Adrenal gland (tissue), 5 donors: ENCODE results near the gene PPP2R5B.

Experiments used
- CTCF ChIP-seq, 6 experiments: fragments of 450-650 bp in 4 of 6; fragments of 200-600 bp in 2 of 6; sonication (generic) in 1 of 6; IDR thresholded peaks; 1 replicate in 5 of 6; 2 replicates in 1 of 6; pipeline versions ENCODE4 v1.5.1 to v1.8.0; 2016 to 2021; ENCODE audit warnings: antibody characterized with exemption in 6 of 6, mild to moderate bottlenecking in 2 of 6, moderate library complexity in 1 of 6
- POLR2A ChIP-seq, 2 donors: fragments of 450-650 bp; IDR thresholded peaks; one replicate each; pipeline ENCODE4 v1.6.1; 2017; ENCODE audit warnings: antibody characterized with exemption in 2 of 2, mild to moderate bottlenecking in 2 of 2, moderate library complexity in 1 of 2
- donor health status: DM: no; HTN: no; CAD: no.

GRCh38 chr11:64898541-64898940, 25.9 kb upstream of the PPP2R5B start:
- TF ChIP-seq CTCF (IDR thresholded peaks at IDR 0.05) (no peak), POLR2A (IDR thresholded peaks at IDR 0.05) (no peak)
